HG03060 (cell line): Measurements from ENCODE around the gene CDH23.

ENCODE experiments used
- ATAC-seq: cut with Tn5 transposase; IDR thresholded peaks from one replicate; pipeline ENCODE4 v1.9.1; 2021; ENCODE audit warnings: low read depth, moderate number of reproducible peaks; ENCODE audit not compliant: unreplicated experiment

The CDH23 gene

DNA sequence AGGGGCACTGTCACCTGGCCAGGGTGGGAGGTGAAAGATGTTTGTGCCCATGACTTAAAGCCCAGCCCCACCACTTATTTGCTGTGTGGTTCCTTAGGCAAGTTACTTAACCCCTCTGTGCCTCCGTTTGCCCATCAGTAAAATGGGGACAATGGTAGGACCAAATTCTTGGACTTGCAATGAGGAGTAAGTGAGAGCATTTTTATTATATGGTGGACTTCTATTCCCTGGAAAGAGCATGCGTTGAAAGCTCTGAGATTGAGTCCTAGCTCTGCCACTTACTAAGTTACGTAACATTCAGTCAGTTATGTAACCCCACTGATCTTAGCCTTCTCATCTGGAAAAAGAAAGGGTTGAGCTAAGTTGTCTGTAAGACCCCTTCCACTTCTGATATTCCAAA is 357.8 kb downstream of the CDH23 start:
- no peak for ATAC-seq

DNA sequence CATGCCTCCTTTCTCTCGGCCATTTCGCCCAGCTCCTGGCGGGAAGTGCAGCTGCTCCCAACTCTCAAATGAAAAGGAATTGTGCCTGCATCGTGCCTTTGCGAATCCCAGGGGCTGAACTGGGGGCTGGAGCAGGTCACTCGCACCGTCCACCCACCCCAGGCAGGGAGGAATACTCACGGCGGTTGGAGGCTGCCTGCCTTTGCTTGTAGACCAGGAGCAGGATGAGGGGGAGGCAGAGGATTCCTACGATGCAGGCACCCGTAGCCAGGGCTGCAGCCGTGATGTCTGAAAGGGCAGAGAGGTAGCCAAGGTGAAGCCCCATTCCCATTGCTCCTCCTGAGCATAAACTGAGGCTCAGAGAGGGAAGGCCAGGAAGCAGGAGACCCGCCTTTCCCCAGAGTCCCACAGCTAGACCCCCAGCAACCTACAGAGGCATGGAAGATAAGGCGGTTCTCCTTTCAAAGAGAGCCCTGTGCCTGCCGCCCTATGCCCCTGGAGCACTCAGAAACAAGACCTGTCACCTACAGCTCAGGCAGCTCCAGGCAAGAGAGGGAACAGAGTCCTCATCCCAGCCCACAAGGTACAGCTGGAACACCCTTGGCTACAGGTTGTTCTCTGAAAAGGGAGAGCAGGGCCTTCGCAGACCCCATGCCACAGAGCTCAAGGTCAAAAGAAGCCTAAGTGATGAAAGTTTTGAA is 358.6 kb downstream of the CDH23 start:
- no peak for ATAC-seq

DNA sequence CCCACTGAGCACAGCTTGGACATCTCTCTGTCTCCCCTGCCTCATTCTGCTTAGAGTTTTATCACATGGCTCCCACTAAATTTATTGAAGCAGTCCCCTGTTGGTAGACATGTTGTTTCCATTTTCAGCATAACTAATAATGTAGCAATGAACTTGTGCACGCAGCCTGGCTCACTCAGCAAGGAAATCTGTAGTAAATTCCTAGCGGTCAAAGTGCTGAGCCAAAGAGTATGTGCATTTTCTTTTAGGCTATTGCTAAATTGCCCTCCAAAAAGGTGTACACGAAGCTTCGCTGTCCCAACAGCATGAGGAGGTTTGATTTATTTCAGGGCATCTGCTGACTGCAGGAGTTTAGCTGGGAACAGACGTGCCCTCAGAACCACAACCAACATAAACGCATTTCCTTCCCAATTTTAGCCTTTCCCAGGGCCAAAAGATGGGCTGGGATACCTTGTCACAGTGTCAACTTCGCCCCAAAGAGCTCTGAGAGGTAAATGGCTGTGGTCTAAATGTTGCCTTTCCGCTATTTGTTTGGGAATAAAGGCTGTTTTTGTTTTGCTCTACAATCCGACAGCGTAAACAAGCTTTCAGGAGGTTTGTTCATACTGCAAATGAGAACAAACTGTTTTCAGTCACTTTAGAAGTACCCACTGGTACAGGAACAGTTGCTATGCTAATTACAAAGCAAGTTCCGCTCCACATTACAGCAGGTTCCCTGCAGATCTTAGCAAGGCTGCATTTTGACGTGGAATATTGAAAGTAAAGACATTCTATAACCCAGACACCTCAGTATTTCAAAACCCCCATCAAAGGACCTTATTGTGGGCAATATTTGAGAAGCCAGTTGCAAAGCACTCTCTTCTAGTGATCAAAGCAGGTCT is 359.8 kb downstream of the CDH23 start:
- ATAC-seq, result no peak

DNA sequence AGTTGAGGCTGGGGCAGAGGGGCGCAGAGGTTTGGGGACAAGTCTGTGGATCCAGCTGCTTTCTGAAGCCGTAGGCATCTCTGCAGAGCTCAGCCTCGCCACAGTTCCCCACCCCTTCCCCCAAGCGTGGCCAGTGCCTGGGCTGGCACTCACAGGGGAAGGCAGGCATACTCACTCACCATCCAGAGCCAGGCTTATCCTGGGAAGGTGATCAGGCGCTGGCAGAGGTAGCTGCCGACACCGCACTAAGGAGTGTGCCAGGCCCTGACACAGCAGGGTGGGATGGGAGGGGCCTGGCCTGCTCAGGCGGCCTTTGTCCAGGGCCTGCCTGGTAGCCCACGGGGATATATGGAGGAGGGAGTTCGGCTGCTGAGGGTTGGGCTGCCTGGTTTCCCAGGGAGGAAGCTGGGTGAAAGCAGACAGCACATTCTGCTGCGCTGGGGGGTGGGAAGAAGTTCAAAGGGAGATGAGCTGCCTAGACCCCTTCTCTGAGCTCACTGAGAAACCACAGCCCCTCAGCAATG is 360.7 kb downstream of the CDH23 start:
- no peak for ATAC-seq

DNA sequence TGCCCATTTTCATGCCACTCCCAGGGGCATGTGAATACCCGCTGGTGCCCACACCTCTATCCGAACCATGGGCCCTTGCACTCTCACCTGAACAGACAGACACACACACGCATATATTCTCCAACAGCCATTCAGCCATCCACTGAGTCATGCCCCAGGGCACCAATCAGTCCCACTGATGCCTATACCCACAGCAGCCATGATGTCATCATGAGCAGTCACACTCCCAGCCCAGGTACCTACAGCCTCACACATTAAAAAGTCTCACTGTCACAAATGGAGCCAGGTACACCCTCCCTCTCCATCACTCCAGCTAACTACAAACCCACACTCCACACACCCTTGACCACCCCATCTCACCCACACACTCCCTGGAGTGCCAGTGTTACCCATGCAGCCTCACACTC is 364.4 kb downstream of the CDH23 start:
- ATAC-seq, result no peak

DNA sequence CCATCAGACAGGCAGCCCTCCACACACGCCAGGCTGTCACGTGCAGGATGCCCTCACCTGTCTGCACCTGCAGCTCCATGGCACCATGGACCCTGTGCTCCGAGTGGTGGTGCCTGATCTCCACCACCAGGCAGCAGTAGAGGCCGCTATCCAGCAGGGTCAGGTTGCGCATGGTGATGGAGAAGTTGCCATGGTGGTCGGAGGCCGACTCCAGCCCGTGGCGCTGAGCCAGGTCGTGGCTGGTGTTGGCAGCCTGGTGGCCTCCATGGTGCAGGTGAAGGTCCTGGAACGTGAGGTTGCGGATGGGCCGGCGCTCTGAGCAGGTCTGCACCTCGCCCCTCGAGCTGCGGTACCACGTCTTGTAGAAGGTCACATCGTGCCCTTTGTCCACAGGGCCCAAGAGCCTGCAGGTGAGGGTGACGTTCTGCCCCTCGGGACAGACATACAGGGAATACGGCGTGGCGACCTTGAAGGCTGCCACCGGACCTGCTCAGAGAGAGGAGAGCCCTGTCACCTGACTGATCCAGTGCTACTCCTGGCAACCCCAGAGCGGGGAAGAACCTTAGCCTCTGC is 364.9 kb downstream of the CDH23 start:
- ATAC-seq, result no peak

DNA sequence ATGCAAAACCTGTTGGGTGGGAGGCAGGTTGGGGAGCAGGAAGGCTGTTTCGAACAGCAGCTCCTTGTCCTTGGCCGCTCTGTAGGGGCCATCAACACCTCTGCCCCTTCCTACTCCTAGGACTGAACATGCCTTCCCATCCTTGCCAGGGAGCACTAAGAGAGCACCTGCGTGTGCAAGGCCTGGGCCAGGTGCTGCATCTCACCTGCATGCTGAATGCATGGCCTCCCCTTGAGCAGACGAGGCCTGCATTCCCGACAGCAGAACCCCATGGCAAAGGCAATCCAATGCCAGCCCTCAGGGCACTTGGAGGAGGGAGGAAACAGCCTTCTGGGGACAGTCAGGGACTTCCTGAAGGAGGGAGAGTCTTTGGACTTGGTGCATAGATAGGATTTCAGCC is 365.6 kb downstream of the CDH23 start:
- no peak for ATAC-seq

DNA sequence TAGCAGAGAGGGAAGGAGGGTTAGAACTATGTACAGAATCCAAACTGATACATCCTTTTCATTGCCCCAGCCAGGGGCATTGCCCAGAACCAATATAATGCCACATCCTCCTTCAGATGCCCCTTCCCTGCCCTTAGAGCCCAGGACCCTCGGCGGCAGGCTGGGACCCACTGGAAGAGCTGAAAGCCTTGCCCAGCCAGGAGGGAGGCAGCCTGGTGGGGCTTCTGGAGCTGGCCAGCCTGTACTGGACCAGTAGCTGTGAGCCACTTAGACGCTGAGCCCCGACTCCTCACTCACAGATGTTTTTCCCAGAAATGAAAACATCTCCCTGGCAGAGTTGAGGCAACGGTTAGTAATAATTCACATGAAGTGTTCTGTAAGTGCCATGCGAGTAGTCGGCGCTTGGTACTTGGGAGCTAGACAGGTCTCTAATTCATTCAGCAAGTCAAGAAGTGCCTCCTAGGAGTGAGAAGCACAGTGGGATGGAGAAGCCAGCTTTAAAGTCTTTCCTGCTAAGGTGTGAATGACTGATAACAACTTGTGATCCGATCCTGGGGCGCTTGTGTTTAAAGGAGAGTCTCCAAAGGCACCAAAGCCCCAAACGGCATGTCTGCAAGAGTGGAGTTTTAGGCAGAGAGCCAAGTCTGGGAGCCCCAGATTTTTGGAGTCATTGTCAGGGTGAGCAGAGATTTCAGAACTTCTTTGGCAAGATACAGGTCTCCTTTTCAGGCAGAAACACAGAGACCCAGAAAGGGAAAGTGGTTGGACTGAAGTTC is 366.8 kb downstream of the CDH23 start:
- no peak for ATAC-seq

DNA sequence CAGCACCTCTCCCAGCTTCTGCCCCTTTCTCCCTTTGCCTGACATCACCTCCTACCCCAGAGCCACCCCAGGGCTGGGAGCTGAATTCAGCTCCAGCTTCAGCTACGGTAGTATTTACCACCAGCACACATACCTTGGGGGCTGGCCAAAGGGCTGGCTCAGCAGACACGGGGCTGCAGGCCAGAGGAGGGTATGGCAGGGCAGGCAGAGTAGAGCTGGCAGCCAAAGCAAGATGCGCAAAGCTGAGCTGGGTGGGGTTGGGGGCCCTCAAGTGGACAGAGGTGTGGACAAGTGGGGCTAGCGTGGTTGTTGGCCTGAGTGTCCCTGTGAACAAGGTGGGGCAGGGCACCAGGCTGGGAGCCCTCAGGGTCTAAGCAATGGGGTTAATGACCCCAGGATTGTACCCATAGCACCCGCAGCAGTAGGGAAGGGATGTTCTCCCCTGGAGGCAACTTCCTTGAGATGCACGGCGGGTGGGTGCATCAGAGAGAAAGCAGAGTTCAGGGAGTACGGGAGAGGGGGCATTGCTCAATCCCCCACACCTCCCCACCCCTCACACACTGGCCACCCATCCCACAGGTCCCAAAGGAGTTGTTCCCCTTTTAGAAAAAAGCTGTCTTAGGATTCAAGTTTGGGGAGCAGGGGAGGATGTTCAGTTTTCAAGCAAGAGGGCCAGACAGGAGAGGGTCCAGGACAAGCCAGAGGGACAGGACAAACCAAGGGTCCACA is 368.6 kb downstream of the CDH23 start:
- ATAC-seq, result no peak

DNA sequence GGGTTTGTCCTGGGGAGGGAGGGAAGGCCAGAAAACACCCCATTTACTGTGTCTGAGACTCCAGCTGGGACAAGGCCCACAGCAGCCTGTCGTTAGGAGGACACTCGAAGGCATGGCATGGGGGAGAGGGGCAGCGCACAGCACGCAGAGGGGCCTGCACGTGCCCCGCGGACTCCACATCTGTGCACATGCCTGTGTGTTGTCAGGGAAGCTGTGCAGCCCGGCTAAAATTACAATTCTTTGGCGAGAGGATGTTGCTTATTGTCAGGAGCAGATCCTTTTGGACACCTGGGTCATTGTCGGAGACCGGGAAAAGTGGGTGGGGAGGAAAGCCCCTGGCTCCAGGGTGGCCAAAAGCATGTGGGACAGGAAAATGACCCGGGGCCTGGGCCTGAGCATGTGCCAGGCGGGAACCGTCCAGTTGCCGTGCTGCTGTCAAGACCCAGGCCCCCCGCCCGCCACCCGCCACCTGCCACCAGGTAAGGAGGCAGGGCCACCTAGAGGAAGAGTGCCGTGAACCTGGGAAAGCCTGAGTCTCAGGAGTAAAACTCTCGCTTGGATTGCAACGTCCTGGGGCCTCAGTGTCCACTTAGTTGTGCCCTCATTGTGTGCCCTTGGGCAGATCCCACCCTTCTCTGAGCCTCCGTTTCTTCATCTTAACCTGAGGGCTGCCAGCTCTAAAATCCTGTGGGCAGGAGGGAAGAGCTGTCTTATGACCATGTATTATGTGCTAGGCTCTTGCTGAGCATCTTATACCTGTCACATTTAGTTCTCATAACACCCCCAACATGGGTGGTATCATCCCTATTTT is 369.4 kb downstream of the CDH23 start:
- no peak for ATAC-seq

DNA sequence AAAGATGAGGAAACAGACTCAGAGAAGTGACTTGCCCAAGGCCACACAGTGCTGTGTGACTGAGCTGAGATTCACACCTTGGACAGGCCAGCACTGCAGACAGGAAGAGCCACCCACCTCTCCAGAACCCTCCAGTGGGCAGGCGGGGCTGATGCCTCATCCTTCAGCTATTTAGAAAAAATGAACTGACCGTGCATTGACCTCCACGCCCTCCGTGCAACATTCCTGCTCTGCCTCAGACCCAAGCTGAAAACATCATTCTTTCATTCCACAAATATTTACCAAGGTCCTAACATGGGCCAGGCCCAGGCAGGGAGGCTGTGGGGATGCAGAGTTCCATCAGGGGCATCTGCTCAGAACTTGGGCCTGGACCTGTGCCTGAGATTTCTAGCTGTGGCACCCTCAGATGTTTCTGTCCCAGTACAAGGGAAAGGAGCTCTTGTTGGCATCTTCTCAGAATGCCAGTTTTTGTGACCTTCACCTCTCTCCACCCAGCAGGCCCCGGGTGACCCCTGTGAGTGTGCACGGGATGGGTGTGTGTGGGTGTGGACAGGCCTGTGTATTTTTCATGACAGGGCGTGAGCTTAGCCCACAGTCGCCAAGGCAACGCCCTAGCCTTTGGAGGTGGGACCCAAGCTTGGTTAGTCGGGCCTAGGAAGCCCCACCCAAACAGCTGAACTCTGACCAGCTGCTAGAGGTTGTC is 370.1 kb downstream of the CDH23 start:
- no peak for ATAC-seq

DNA sequence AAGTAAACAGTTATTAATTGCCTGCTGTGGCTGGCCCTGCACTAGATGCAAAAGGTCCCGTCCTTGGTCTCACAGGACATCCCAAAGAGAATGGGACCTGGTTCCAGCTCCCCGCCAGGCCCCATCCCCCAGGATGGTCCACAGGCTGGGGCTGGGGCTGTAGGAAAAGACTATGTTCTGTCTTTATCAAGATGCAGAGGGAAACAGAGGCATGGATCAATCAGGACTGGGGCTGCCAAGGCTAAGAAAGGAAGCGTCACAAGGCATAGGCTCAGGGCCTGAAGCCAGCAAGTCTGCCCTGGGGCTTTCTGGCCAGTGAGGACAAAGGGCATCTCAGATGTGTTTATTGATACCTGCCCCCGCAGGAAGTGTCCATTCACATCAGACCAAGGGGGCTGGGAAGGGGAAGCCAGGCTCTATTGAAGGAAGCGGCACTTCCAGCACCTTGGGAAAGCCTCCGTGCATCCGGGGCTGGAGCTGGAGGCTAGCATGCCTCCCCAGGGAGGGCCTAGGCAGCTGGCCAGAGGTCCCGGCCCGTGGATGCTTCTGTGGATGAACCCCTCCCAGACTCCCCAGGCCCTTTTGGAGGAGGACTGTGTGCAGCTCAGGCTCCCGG is 370.8 kb downstream of the CDH23 start:
- ATAC-seq, result no peak

DNA sequence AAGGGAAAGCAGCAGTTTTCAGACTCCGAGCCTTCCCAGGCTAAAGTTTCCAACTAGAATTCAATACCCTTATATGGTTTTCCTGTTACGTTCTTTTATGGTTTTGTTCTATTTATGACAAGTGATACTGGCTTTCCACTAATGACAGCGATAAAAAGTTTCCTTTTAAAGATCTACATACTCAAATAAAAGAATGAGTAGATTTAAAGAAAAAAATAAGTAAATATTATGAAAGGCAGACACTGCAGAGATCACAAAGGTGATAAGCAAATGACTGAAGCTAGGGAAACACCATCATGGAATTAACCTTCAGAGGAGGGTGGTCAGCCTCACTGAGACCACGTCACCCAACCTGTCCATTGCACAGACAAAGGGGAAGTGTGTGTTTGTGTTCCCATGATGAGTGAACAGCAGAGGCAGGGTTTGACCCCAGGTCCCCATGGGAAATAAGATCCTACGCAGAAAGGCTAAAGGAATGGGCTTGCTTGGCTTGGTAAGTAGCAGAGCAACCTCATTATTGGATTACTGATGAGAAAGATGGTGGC is 372.6 kb downstream of the CDH23 start:
- ATAC-seq, result peak; percentile 18

DNA sequence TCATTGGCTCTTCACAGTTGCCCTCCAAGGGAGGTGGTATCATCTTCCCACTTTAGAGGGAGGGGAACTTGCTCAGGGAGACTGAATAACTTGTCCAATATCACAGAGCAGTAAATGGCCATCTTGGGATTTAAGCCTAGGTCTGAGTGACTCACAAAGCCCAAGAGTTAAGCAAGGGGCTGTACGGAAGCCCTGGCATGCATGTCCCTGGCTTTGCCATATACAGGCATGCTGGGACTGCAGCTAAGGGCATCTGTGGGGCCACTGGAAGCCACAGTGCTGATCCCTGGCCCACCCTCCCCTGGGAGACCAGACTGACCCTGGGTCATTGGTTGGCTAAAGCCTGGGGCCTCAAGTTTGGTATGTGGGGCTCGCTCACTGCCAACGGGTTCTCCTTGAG is 373.5 kb downstream of the CDH23 start:
- no peak for ATAC-seq

DNA sequence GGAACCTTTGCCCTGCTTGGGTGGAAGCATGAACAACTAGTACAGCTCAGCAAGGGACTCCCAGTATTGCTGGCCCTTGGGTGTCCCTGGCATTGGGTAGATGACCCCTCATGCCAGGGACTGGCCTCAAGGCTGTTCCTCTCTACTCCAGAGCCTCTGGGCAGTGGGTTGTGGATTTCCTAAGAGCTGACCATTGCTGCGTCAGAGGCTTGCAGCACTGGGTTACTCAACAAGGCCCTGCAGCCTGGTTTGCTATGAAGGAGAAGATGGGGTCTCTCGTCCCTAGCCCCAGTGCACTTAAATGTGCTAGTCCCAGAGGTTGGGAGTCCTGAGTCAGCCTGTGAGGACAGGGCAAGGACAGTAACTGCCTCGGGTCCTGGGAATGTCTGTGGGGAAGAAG is 374.1 kb downstream of the CDH23 start:
- no peak for ATAC-seq

DNA sequence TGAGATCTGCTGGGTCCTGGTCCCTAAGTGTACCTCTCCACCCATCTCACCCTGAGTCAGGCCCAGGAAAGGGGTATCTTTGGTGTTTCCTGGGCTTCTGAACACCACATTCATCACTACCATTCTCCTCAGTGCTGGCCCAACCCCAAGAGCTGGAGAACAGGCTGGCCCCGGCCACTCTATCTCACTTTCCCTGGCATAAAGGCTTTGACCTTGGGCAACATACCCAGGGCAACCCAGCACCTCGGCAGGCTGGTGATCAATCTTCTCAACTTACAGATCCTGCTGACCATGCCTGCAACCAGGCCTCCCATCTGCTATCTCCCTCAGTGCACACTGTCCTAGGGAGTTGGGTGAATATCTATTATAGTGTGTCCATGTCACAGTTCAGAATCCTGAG is 374.5 kb downstream of the CDH23 start:
- ATAC-seq, result no peak

DNA sequence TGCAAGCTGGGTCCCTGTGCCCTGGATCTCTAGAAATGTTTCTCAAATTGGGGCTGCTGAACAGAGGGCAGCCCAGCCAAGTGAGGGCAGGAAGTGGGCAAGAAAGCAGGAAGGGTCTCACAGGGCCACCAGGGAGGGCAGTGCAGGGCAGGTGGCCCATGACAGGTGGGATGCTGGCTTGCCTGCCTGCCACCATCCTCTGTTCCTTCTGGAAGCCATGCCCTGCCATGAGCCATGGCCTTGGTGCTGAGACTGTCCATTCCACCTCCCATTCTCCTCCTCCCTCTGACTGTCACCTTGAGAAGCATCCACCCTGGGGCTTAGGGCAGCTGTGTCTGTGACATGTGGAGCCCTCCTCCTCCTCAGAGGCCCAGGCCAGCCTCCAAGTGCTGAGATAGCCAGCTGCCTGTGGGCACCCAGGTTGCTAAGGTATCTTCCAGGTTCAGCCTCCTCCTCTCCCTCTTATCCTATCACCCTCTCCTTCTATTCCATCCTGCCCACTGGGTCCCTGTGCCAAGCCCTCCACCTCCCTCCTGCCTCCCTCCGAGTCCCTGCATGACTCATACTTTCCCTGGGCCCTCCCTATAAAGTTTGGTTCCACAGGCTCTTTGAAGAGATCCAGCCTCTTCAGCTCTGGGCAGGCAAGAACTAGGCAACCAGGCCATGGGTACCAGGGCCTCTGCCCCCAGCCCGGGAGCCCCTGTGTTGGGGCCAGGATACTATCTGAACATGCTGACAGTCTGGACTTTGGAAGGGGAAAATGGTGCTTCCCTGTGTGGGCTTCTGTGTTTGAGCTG is 375.3 kb downstream of the CDH23 start:
- no peak for ATAC-seq
